Astrocyte (in vitro differentiated cells and primary cell): Measurements from ENCODE around the gene SLC25A18. TPM values are rescaled to one million over a fixed set of nuclear protein-coding genes. Genes with fewer than 3 reads are reported as not detected.

Experiments used
- DNase-seq: peaks from one replicate; pipeline ENCODE4 v3.0.0-alpha.2; 2010; ENCODE audit warnings: low read depth
- FAIRE-seq: peaks from 2 replicates; lab custom pipeline; 2011; peaks lifted over from hg19 to GRCh38; lab: Jason Lieb, UNC
- H2AFZ ChIP-seq: 2 replicates; pipeline ENCODE4 v1.6.0; 2012; ENCODE audit warnings: low read depth, low read length, inconsistent platforms
- H3K27ac ChIP-seq: 2 replicates; pipeline ENCODE4 v1.5.1; 2011; ENCODE audit warnings: low read depth, low read length, inconsistent platforms
- H3K27me3 ChIP-seq: 2 replicates; pipeline ENCODE4 v1.6.0; 2011; ENCODE audit warnings: low read length, inconsistent platforms; ENCODE audit not compliant: insufficient read depth
- H3K36me3 ChIP-seq: 2 replicates; pipeline ENCODE4 v1.5.1; 2011; ENCODE audit warnings: low read length, inconsistent platforms; ENCODE audit not compliant: insufficient read depth
- H3K4me1 ChIP-seq: 2 replicates; pipeline ENCODE4 v1.5.1; 2011; ENCODE audit warnings: low read length, inconsistent platforms; ENCODE audit not compliant: insufficient read depth
- H3K4me2 ChIP-seq: 2 replicates; pipeline ENCODE4 v1.6.0; 2012; ENCODE audit warnings: low read length, inconsistent platforms
- H3K4me3 ChIP-seq: 2 replicates; pipeline ENCODE4 v1.5.1; 2011; ENCODE audit warnings: low read depth, mild to moderate bottlenecking, low read length, inconsistent platforms; ENCODE audit not compliant: insufficient read depth
- H3K79me2 ChIP-seq: 2 replicates; pipeline ENCODE4 v1.6.0; 2012; ENCODE audit warnings: mild to moderate bottlenecking, low read length, inconsistent platforms; ENCODE audit not compliant: insufficient read depth
- H3K9ac ChIP-seq: 2 replicates; pipeline ENCODE4 v1.6.0; 2012; ENCODE audit warnings: mild to moderate bottlenecking, low read length, inconsistent platforms
- H3K9me3 ChIP-seq: 2 replicates; pipeline ENCODE4 v1.5.1; 2012; ENCODE audit warnings: low read depth, mild to moderate bottlenecking, low read length, inconsistent platforms; ENCODE audit not compliant: insufficient read depth
- H4K20me1 ChIP-seq: 2 replicates; pipeline ENCODE4 v1.6.0; 2012; ENCODE audit warnings: low read length, inconsistent platforms; ENCODE audit not compliant: insufficient read depth
- H3K27ac Mint-ChIP-seq: one replicate; pipeline ENCODE4 v1.8.0; 2021; ENCODE audit warnings: mild to moderate bottlenecking, mixed read lengths; ENCODE audit not compliant: unreplicated experiment
- H3K27me3 Mint-ChIP-seq: one replicate; pipeline ENCODE4 v1.8.0; 2021; ENCODE audit warnings: low read depth, mixed read lengths; ENCODE audit not compliant: unreplicated experiment
- H3K36me3 Mint-ChIP-seq: one replicate; pipeline ENCODE4 v1.8.0; 2021; ENCODE audit warnings: low read depth, mixed read lengths; ENCODE audit not compliant: unreplicated experiment
- H3K4me1 Mint-ChIP-seq: one replicate; pipeline ENCODE4 v1.8.0; 2021; ENCODE audit warnings: low read depth, mixed read lengths; ENCODE audit not compliant: unreplicated experiment
- H3K4me3 Mint-ChIP-seq: one replicate; pipeline ENCODE4 v1.8.0; 2021; ENCODE audit warnings: mild to moderate bottlenecking, moderate library complexity, mixed read lengths; ENCODE audit not compliant: unreplicated experiment
- H3K9me3 Mint-ChIP-seq: one replicate; pipeline ENCODE4 v1.8.0; 2021; ENCODE audit warnings: mild to moderate bottlenecking, mixed read lengths; ENCODE audit not compliant: unreplicated experiment
- EZH2 ChIP-seq: IDR thresholded peaks from 2 replicates; pipeline ENCODE4 v1.6.1; 2012; ENCODE audit warnings: mild to moderate bottlenecking, low read length, inconsistent platforms; ENCODE audit not compliant: insufficient read depth
- total RNA-seq: library from RNA; stranded (reverse); gene quantifications from 2 replicates; pipeline ENCODE4 v1.2.1, GENCODE V29; 2021
- TF ChIP-seq, protein P1 (sequence below): IDR thresholded peaks from 2 replicates; pipeline ENCODE4 v1.5.1; 2011; ENCODE audit warnings: low read depth, mild to moderate bottlenecking, inconsistent platforms, low read length, moderate library complexity; ENCODE audit not compliant: insufficient read depth

SLC25A18 gene
- total RNA-seq, 1 donor from 2014 or later, result 0.48 TPM

DNA sequence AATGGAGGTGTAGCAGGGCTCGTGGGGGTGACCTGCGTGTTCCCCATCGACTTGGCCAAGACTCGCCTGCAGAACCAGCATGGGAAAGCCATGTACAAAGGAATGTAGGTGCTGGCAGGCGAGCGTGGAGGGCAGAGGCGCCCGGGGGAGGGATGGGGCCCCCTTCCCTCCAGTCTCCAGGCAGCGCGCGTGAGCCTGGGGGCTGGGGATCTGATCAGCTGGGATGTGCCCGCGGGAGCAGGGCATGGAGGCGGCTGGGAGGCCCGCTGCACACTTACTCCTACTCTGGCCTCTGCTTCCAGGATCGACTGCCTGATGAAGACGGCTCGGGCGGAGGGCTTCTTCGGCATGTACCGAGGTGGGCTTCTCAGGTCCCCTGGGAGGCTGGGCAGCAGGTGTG lies 17.8 kb downstream of the SLC25A18 start:
- Histone ChIP-seq H3K27ac (no peak overlapping the region), H3K36me3 (no peaks in the 10 kb centered on the region), H4K20me1 (no peaks in the 10 kb centered on the region), H2AFZ (no peak overlapping the region), H3K4me1 (peaks cover 9% of the 10 kb centered on the region), H3K27me3 (no peaks in the 10 kb centered on the region), H3K4me3 (no peak overlapping the region), H3K4me2 (no peak overlapping the region), H3K9me3 (no peaks in the 10 kb centered on the region), H3K9ac (no peak overlapping the region), H3K79me2 (no peaks in the 10 kb centered on the region)
- Mint-ChIP-seq H3K4me3 (no peak overlapping the region), H3K9me3 (no peaks in the 10 kb centered on the region), H3K27me3 (peaks cover 8% of the 10 kb centered on the region), H3K36me3 (peaks cover 2% of the 10 kb centered on the region), H3K27ac (no peak overlapping the region), H3K4me1 (no peaks in the 10 kb centered on the region)
- FAIRE-seq, result no peak
- no peak for TF ChIP-seq EZH2
- TF ChIP-seq, protein P1, sequence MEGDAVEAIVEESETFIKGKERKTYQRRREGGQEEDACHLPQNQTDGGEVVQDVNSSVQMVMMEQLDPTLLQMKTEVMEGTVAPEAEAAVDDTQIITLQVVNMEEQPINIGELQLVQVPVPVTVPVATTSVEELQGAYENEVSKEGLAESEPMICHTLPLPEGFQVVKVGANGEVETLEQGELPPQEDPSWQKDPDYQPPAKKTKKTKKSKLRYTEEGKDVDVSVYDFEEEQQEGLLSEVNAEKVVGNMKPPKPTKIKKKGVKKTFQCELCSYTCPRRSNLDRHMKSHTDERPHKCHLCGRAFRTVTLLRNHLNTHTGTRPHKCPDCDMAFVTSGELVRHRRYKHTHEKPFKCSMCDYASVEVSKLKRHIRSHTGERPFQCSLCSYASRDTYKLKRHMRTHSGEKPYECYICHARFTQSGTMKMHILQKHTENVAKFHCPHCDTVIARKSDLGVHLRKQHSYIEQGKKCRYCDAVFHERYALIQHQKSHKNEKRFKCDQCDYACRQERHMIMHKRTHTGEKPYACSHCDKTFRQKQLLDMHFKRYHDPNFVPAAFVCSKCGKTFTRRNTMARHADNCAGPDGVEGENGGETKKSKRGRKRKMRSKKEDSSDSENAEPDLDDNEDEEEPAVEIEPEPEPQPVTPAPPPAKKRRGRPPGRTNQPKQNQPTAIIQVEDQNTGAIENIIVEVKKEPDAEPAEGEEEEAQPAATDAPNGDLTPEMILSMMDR, result no peak
- no peak for DNase-seq

DNA sequence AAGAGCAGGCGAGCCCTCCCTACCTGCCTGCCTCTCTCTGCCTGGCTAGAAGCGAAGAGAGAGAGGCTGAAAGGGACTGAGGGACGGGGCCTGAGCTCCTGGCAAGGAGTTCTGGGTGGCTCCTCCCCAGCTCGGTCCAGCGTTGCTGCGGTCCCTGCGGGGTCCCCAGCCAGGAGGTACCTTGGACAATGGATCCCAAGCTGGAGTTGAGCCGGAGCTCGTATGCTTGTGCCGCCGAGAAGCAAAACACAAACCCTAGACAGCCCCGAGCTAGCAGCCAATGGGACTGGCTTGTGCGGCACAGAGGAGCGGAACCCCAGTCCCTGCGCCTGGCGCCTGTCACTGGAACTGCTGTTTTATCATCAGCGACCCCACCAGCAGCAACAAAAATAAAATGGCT lies 18.3 kb downstream of the SLC25A18 start:
- Histone ChIP-seq H3K4me2 (no peak overlapping the region), H3K9ac (no peak overlapping the region), H3K4me3 (no peak overlapping the region), H4K20me1 (no peaks in the 10 kb centered on the region), H3K9me3 (no peaks in the 10 kb centered on the region), H3K36me3 (no peaks in the 10 kb centered on the region), H3K79me2 (no peaks in the 10 kb centered on the region), H2AFZ (no peak overlapping the region), H3K27ac (no peak overlapping the region), H3K27me3 (no peaks in the 10 kb centered on the region), H3K4me1 (peaks cover 4% of the 10 kb centered on the region)
- Mint-ChIP-seq H3K4me1 (no peaks in the 10 kb centered on the region), H3K27ac (no peak overlapping the region), H3K4me3 (no peak overlapping the region), H3K36me3 (peaks cover 2% of the 10 kb centered on the region), H3K27me3 (peaks cover 8% of the 10 kb centered on the region), H3K9me3 (no peaks in the 10 kb centered on the region)
- FAIRE-seq (no peak), DNase-seq (no peak)
- no peak for TF ChIP-seq EZH2
- TF ChIP-seq, protein P1, result no peak

DNA sequence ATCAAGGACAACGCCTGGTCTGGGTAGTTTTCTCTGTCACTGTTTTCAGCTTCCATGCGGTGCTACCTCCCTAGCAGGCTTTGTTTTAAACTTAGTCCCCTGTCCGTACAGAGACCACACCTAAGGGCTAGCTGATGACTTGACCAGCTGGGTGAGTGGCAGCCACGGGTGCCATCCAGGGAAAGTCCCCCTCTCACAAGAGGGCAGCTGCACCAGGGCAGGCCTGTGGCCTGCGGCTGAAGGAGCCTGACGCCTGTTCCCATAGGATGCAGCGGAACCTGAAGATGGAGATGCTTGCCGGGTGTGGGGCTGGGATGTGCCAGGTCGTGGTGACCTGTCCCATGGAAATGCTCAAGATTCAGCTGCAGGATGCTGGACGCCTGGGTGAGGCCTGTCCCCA lies 19.9 kb downstream of the SLC25A18 start:
- no peak for FAIRE-seq
- no peak overlapping the region for H3K27ac Mint-ChIP-seq

More for the DNA sequence above, 19.9 kb downstream of the SLC25A18 start:
- Histone ChIP-seq H3K27ac (no peak overlapping the region), H3K36me3 (no peaks in the 10 kb centered on the region), H3K9me3 (no peaks in the 10 kb centered on the region), H3K4me1 (peaks cover 2% of the 10 kb centered on the region), H3K4me3 (no peak overlapping the region), H3K4me2 (no peak overlapping the region), H2AFZ (no peak overlapping the region), H4K20me1 (no peaks in the 10 kb centered on the region), H3K9ac (no peak overlapping the region), H3K27me3 (no peaks in the 10 kb centered on the region), H3K79me2 (no peaks in the 10 kb centered on the region)
- Mint-ChIP-seq H3K36me3 (peaks cover 2% of the 10 kb centered on the region), H3K4me3 (no peak overlapping the region), H3K9me3 (no peaks in the 10 kb centered on the region), H3K4me1 (no peaks in the 10 kb centered on the region), H3K27me3 (peaks cover 8% of the 10 kb centered on the region)
- DNase-seq, result no peak
- TF ChIP-seq EZH2, result no peak
- TF ChIP-seq, protein P1, result no peak
